OCI-LY3 (cell line): ENCODE data around the gene GADL1.

Experiments
- CTCF ChIP-seq: fragments of 200-600, 300-600 bp; sonication (generic); IDR thresholded peaks from 2 replicates; pipeline ENCODE4 v1.5.1; 2014; ENCODE audit warnings: antibody characterized with exemption, low read length, low read depth
- EZH2phosphoT487 ChIP-seq: fragments of 200-600 bp; shearing (Covaris generic); IDR thresholded peaks from 2 replicates; pipeline ENCODE4 v1.6.1; 2018; ENCODE audit warnings: antibody characterized with exemption, mixed run types, low read depth

DNA sequence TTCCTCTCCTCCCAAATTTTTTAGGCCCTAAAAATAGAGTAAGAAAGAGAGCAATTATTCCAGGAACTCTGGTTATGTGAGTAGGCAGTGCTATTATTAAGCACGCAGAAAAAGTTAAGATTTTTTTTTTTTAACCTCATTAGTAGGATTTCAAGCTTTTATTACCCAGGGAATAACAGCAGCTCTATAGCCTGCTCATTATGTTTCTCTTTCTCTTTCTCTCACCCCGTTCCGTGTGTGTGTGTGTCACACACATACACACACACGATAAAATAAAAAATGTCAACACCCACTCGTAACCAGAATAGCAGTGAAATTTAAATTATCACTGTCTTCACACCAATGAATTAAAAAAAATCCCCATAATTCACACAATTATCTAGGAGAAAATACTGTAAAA, 30.3 kb downstream of the GADL1 start:
- TF ChIP-seq EZH2phosphoT487 = no peak
- TF ChIP-seq CTCF = no peak
